GM21529 (cell line): ENCODE data around the gene MYADML2.

Experiments
- ATAC-seq: cut with Tn5 transposase; IDR thresholded peaks from one replicate; pipeline ENCODE4 v1.9.1; 2021; ENCODE audit not compliant: unreplicated experiment

Gene MYADML2

GRCh38 chr17:81978524-81979298 is 31.7 kb upstream of the MYADML2 start:
- ATAC-seq: no peak

- ATAC-seq: peak; percentile 80
Observed at GRCh38 chr17:81977211-81977808, 30.3 kb upstream of the MYADML2 start, which contains the start of gene ASPSCR1. Gene ASPSCR1, plus strand, starts transcription at chr17:81977629. Its CDS starts 18 bp downstream, at chr17:81977647.

- peak; percentile 20 for ATAC-seq
Observed at GRCh38 chr17:81976332-81977210, 29.5 kb upstream of the MYADML2 start.

- no peak for ATAC-seq
Observed at GRCh38 chr17:81973432-81973831, 26.4 kb upstream of the MYADML2 start.

GRCh38 chr17:81968850-81969812 is 22.1 kb upstream of the MYADML2 start:
- ATAC-seq: no peak

GRCh38 chr17:81968396-81968745 is 21.3 kb upstream of the MYADML2 start:
- no peak for ATAC-seq

GRCh38 chr17:81967533-81968395 is 20.7 kb upstream of the MYADML2 start:
- ATAC-seq: no peak

- no peak for ATAC-seq
Observed at GRCh38 chr17:81967244-81967532, 20.2 kb upstream of the MYADML2 start.

- ATAC-seq: no peak
Observed at GRCh38 chr17:81966343-81967243, 19.6 kb upstream of the MYADML2 start.

- no peak for ATAC-seq
Observed at GRCh38 chr17:81964081-81964849, 17.2 kb upstream of the MYADML2 start.

GRCh38 chr17:81962499-81963441 is 15.7 kb upstream of the MYADML2 start:
- no peak for ATAC-seq

GRCh38 chr17:81961521-81962498 is 14.8 kb upstream of the MYADML2 start:
- ATAC-seq: no peak

GRCh38 chr17:81961087-81961511 is 14.1 kb upstream of the MYADML2 start, which contains the start of gene NOTUM:
Gene NOTUM, minus strand, starts transcription at chr17:81961187. Its CDS starts 278 bp downstream, at chr17:81960909.
- ATAC-seq: no peak

GRCh38 chr17:81960130-81960958 is 13.3 kb upstream of the MYADML2 start:
- ATAC-seq: no peak
